Smooth muscle cell (in vitro differentiated cells): ENCODE data around the gene CLIP1. TPM values are rescaled to one million over a fixed set of nuclear protein-coding genes. Genes with fewer than 3 reads are reported as not detected.

Source experiments
- DNase-seq: peaks from one replicate; lab custom pipeline; 2025; ENCODE audit not compliant: unreplicated experiment; lab: John Stamatoyannopoulos, UW
- H2AFZ ChIP-seq: fragments of 200-600 bp; sonication (generic); 2 replicates; pipeline ENCODE4 v1.6.0; 2016; ENCODE audit warnings: antibody characterized with exemption, low read depth, mild to moderate bottlenecking
- H3F3A ChIP-seq: fragments of 200-600 bp; sonication (generic); 2 replicates; pipeline ENCODE4 v1.6.0; 2017; ENCODE audit warnings: antibody characterized with exemption, low read depth
- H3K27ac ChIP-seq: fragments of 200-600 bp; sonication (generic); 2 replicates; pipeline ENCODE4 v1.5.1; 2016; ENCODE audit warnings: low read depth, mild to moderate bottlenecking
- H3K27me3 ChIP-seq: fragments of 200-600 bp; sonication (generic); 2 replicates; pipeline ENCODE4 v1.6.1; 2016; ENCODE audit warnings: low read depth, mild to moderate bottlenecking
- H3K36me3 ChIP-seq: fragments of 200-600 bp; sonication (generic); 2 replicates; pipeline ENCODE4 v1.5.1; 2016; ENCODE audit warnings: low read depth
- H3K4me1 ChIP-seq: fragments of 200-600 bp; sonication (generic); 2 replicates; pipeline ENCODE4 v1.5.1; 2016; ENCODE audit warnings: low read depth
- H3K4me2 ChIP-seq: fragments of 200-600 bp; sonication (generic); 2 replicates; pipeline ENCODE4 v1.6.0; 2016; ENCODE audit warnings: mild to moderate bottlenecking
- H3K4me3 ChIP-seq: fragments of 200-600 bp; sonication (generic); 2 replicates; pipeline ENCODE4 v1.5.1; 2016; ENCODE audit warnings: mild to moderate bottlenecking
- H3K79me2 ChIP-seq: fragments of 200-600 bp; sonication (generic); 2 replicates; pipeline ENCODE4 v1.6.0; 2016; ENCODE audit warnings: low read depth, mild to moderate bottlenecking
- H3K9ac ChIP-seq: fragments of 200-600 bp; sonication (generic); 2 replicates; pipeline ENCODE4 v1.6.0; 2016; ENCODE audit warnings: low read depth
- H3K9me3 ChIP-seq: fragments of 200-600 bp; sonication (generic); replicated peaks from 2 replicates; pipeline ENCODE4 v1.5.1; 2016; ENCODE audit warnings: low read depth
- H4K20me1 ChIP-seq: fragments of 200-600 bp; sonication (generic); 2 replicates; pipeline ENCODE4 v1.6.0; 2016; ENCODE audit warnings: low read depth
- WGBS: methylation state at CpG from one replicate; pipeline ENCODE4 v1.1.7; 2016; ENCODE audit warnings: low lambda C conversion rate; 5-methylcytosine and 5-hydroxymethylcytosine counted together
- polyA plus RNA-seq: library from polyadenylated mRNA; unstranded; fragments of >200 nt; fragmentation: Nextera tagmentation; extraction: Ambion mirVana; gene quantifications from 2 replicates; pipeline ENCODE4 v1.2.1, GENCODE V29; 2016
- total RNA-seq: library from RNA; depleted of rRNA; stranded (reverse); fragments of >200 nt; gene quantifications from 2 replicates; pipeline ENCODE4 v1.2.3, GENCODE V29; 2014
- TF ChIP-seq, protein P1 (sequence below): fragments of 200-600 bp; sonication (generic); IDR thresholded peaks from 2 replicates; pipeline ENCODE4 v1.5.1; 2017; ENCODE audit warnings: borderline replicate concordance, mild to moderate bottlenecking, antibody characterized with exemption; ENCODE audit not compliant: insufficient read depth, poor library complexity, severe bottlenecking

CLIP1 gene
- total and polyA plus RNA-seq, 2 experiments from 2014 or later: 15.3 to 40.4 TPM

- TF ChIP-seq, protein P1, sequence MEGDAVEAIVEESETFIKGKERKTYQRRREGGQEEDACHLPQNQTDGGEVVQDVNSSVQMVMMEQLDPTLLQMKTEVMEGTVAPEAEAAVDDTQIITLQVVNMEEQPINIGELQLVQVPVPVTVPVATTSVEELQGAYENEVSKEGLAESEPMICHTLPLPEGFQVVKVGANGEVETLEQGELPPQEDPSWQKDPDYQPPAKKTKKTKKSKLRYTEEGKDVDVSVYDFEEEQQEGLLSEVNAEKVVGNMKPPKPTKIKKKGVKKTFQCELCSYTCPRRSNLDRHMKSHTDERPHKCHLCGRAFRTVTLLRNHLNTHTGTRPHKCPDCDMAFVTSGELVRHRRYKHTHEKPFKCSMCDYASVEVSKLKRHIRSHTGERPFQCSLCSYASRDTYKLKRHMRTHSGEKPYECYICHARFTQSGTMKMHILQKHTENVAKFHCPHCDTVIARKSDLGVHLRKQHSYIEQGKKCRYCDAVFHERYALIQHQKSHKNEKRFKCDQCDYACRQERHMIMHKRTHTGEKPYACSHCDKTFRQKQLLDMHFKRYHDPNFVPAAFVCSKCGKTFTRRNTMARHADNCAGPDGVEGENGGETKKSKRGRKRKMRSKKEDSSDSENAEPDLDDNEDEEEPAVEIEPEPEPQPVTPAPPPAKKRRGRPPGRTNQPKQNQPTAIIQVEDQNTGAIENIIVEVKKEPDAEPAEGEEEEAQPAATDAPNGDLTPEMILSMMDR: no peak
- H3F3A ChIP-seq: no peaks in the 10 kb centered on the region
- no peaks in the 10 kb centered on the region for H3K36me3 ChIP-seq
- no peak overlapping the region for H3K4me2 ChIP-seq
- 86% methylated on average over 14 of the region's 15 CpGs for WGBS
- peaks cover 15% of the 10 kb centered on the region for H4K20me1 ChIP-seq
- H3K27ac ChIP-seq: peak overlapping the region; percentile 62
- no peaks in the 10 kb centered on the region for H3K9me3 ChIP-seq
- H3K27me3 ChIP-seq: no peaks in the 10 kb centered on the region
- H2AFZ ChIP-seq: no peak overlapping the region
- peak overlapping the region; percentile 2 for H3K9ac ChIP-seq
- H3K79me2 ChIP-seq: peaks cover 66% of the 10 kb centered on the region
- no peak overlapping the region for H3K4me3 ChIP-seq
- no peak for DNase-seq
- no peaks in the 10 kb centered on the region for H3K4me1 ChIP-seq
Measured at GRCh38 chr12:122394626-122395194, 27.8 kb downstream of the CLIP1 start.

GRCh38 chr12:122393817-122394216 is 28.7 kb downstream of the CLIP1 start:
- H3K79me2 ChIP-seq: peaks cover 72% of the 10 kb centered on the region
- peaks cover 20% of the 10 kb centered on the region for H4K20me1 ChIP-seq
- no peak overlapping the region for H3K4me3 ChIP-seq
- H3K27me3 ChIP-seq: no peaks in the 10 kb centered on the region
- H3K9ac ChIP-seq: no peak overlapping the region
- no peak overlapping the region for H3K4me2 ChIP-seq
- H3F3A ChIP-seq: no peaks in the 10 kb centered on the region
- WGBS: 92% methylated on average over 4 of the region's 4 CpGs
- no peak overlapping the region for H3K27ac ChIP-seq
- no peak overlapping the region for H2AFZ ChIP-seq
- TF ChIP-seq, protein P1: no peak
- H3K36me3 ChIP-seq: no peaks in the 10 kb centered on the region
- no peaks in the 10 kb centered on the region for H3K9me3 ChIP-seq
- no peaks in the 10 kb centered on the region for H3K4me1 ChIP-seq
- DNase-seq: no peak

DNA sequence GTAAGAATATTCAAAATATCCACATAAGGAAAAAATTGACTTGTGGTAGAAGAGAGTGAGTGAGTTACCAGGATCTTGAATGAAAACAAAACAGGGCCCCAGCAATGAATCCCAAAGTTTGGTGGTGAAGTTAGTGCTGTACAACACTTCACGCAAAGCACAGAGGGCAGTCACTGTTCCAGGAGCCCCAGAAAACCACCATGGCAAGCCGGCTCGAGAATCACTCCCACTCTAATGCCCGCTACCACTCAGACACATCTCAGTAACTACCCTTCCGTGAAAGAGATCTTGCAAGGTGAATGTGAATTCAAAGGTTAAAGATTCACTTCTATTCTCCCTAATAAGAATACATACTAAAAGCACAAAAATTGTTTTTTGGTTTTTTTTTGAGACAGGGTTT is 30.1 kb downstream of the CLIP1 start:
- no peak overlapping the region for H3K27ac ChIP-seq
- TF ChIP-seq, protein P1: no peak
- no peak overlapping the region for H2AFZ ChIP-seq
- no peak overlapping the region for H3K4me3 ChIP-seq
- 100% methylated on average over 5 of the region's 5 CpGs for WGBS
- H3K9me3 ChIP-seq: no peaks in the 10 kb centered on the region
- no peak for DNase-seq
- H4K20me1 ChIP-seq: peaks cover 31% of the 10 kb centered on the region
- H3K4me2 ChIP-seq: no peak overlapping the region
- H3K27me3 ChIP-seq: no peaks in the 10 kb centered on the region
- no peaks in the 10 kb centered on the region for H3K4me1 ChIP-seq
- H3F3A ChIP-seq: no peaks in the 10 kb centered on the region
- no peak overlapping the region for H3K9ac ChIP-seq
- peaks cover 69% of the 10 kb centered on the region for H3K79me2 ChIP-seq
- H3K36me3 ChIP-seq: no peaks in the 10 kb centered on the region

DNA sequence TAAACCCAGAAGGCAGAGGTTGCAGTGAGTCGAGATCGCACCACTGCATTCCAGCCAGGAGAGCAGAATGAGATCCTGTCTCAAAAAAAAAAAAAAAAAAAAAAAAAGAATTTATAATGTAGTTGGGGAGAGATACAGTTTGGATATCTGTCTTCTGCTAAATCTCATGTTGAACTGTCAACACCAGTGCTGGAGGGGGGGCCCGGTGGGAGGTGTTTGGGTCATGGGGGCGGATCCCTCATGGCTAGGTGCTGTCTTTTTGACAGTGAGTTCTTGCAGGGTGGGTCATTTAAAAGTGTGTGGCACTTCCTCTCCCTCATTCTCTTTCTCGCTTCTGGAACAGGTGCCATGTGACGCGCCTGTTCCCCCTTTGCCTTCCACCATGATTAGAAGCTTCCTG is 32.8 kb downstream of the CLIP1 start:
- H3F3A ChIP-seq: no peaks in the 10 kb centered on the region
- TF ChIP-seq, protein P1: no peak
- H3K4me1 ChIP-seq: no peaks in the 10 kb centered on the region
- peaks cover 52% of the 10 kb centered on the region for H4K20me1 ChIP-seq
- H3K27ac ChIP-seq: no peak overlapping the region
- no peak overlapping the region for H3K9ac ChIP-seq
- H3K9me3 ChIP-seq: no peaks in the 10 kb centered on the region
- WGBS: 90% methylated on average over 7 of the region's 7 CpGs
- no peaks in the 10 kb centered on the region for H3K27me3 ChIP-seq
- H3K79me2 ChIP-seq: peaks cover 62% of the 10 kb centered on the region
- no peak overlapping the region for H3K4me3 ChIP-seq
- no peak for DNase-seq
- no peak overlapping the region for H3K4me2 ChIP-seq
- no peak overlapping the region for H2AFZ ChIP-seq
- H3K36me3 ChIP-seq: no peaks in the 10 kb centered on the region
